Measurements from ENCODE around the gene BPIFB3. TPM values are rescaled to one million over a fixed set of nuclear protein-coding genes. Genes with fewer than 3 reads are reported as not detected.

BPIFB3 gene
- total RNA-seq, 1 donor from 2014 or later: not detected

- ATAC-seq: no peak
- intact Hi-C loops (cut with DNase I): no loop called here
- DNase-seq (ENCODE audit: low spot score): no peak
Observed at GRCh38 chr20:33014336-33015113, 39.2 kb upstream of the BPIFB3 start.

- intact Hi-C loops (cut with DNase I): no loop called here
- ATAC-seq: no peak
- DNase-seq (ENCODE audit: low spot score): no peak
Observed at GRCh38 chr20:33015114-33015484, 38.6 kb upstream of the BPIFB3 start.

GRCh38 chr20:33015700-33016580 lies 37.8 kb upstream of the BPIFB3 start:
- intact Hi-C loops (cut with DNase I): no loop called here
- DNase-seq (ENCODE audit: low spot score) (no peak), ATAC-seq (no peak)

- intact Hi-C loops (cut with DNase I): no loop called here
- no peak for ATAC-seq
- no peak for DNase-seq (ENCODE audit: low spot score)
Observed at GRCh38 chr20:33016581-33017109, 37.1 kb upstream of the BPIFB3 start.

- no peak for DNase-seq (ENCODE audit: low spot score)
- intact Hi-C loops (cut with DNase I): no loop called here
- no peak for ATAC-seq
Observed at GRCh38 chr20:33017542-33017941, 36.2 kb upstream of the BPIFB3 start.

- ATAC-seq (no peak), DNase-seq (ENCODE audit: low spot score) (no peak)
- intact Hi-C loops (cut with DNase I): no loop called here
Observed at GRCh38 chr20:33018169-33018931, 35.4 kb upstream of the BPIFB3 start.

- intact Hi-C loops (cut with DNase I): no loop called here
- ATAC-seq (no peak), DNase-seq (ENCODE audit: low spot score) (no peak)
Observed at GRCh38 chr20:33019465-33020277, 34.0 kb upstream of the BPIFB3 start.

GRCh38 chr20:33020278-33021161 lies 33.2 kb upstream of the BPIFB3 start:
- intact Hi-C loops (cut with DNase I): no loop called here
- ATAC-seq: no peak

GRCh38 chr20:33021879-33022278 lies 31.8 kb upstream of the BPIFB3 start:
- intact Hi-C loops (cut with DNase I): no loop called here
- no peak for DNase-seq (ENCODE audit: low spot score)
- ATAC-seq: no peak

More at GRCh38 chr20:33020278-33021161, 33.2 kb upstream of the BPIFB3 start:
- DNase-seq (ENCODE audit: low spot score): no peak

- DNase-seq (ENCODE audit: low spot score) (no peak), ATAC-seq (no peak)
- intact Hi-C loops (cut with DNase I): no loop called here
Observed at GRCh38 chr20:33022289-33022688, 31.4 kb upstream of the BPIFB3 start.

GRCh38 chr20:33022694-33023438 lies 30.8 kb upstream of the BPIFB3 start:
- ATAC-seq (no peak), DNase-seq (ENCODE audit: low spot score) (no peak)
- intact Hi-C loops (cut with DNase I): no loop called here

- DNase-seq (ENCODE audit: low spot score): no peak
- no peak for ATAC-seq
- intact Hi-C loops (cut with DNase I): no loop called here
Observed at GRCh38 chr20:33023439-33024242, 30.1 kb upstream of the BPIFB3 start.

- no peak for DNase-seq (ENCODE audit: low spot score)
- ATAC-seq: no peak
- intact Hi-C loops (cut with DNase I): no loop called here
Observed at GRCh38 chr20:33024243-33024560, 29.5 kb upstream of the BPIFB3 start.

GRCh38 chr20:33024609-33025317 lies 28.9 kb upstream of the BPIFB3 start:
- intact Hi-C loops (cut with DNase I): no loop called here
- ATAC-seq: no peak
- DNase-seq (ENCODE audit: low spot score): no peak

- intact Hi-C loops (cut with DNase I): no loop called here
- no peak for DNase-seq (ENCODE audit: low spot score)
- ATAC-seq: no peak
Observed at GRCh38 chr20:33025318-33025876, 28.3 kb upstream of the BPIFB3 start.

Measured in sciatic nerve (tissue), 2 donors.